HEK293 (cell line): ENCODE data around the gene CSF3R.

Experiments used
- HOXC10 ChIP-seq: sonication (generic); formaldehyde crosslinking; IDR thresholded peaks from 2 replicates; pipeline ENCODE4 v1.8.1; 2023; ENCODE audit warnings: mild to moderate bottlenecking, missing genetic modification reagents
- REST ChIP-seq: fragments of 450-650 bp; formaldehyde crosslinking; IDR thresholded peaks from 2 replicates; pipeline ENCODE4 v1.5.1; 2016; ENCODE audit warnings: missing biosample characterization, missing genetic modification characterization
- ZNF202 ChIP-seq: fragments of 450-650 bp; formaldehyde crosslinking; IDR thresholded peaks from 2 replicates; pipeline ENCODE4 v1.5.1; 2016; ENCODE audit warnings: missing biosample characterization, missing genetic modification characterization, borderline replicate concordance
- ZNF292 ChIP-seq: fragments of 450-650 bp; formaldehyde crosslinking; IDR thresholded peaks from 2 replicates; pipeline ENCODE4 v1.5.1; 2016; ENCODE audit warnings: low read depth, missing biosample characterization, missing genetic modification characterization, borderline replicate concordance
- ZNF391 ChIP-seq: fragments of 450-650 bp; formaldehyde crosslinking; IDR thresholded peaks from 2 replicates; pipeline ENCODE4 v1.5.1; 2016; ENCODE audit warnings: low read depth, missing biosample characterization, missing genetic modification characterization, borderline replicate concordance
- ZNF555 ChIP-seq: fragments of 450-650 bp; formaldehyde crosslinking; conservative IDR thresholded peaks from 2 replicates; pipeline ENCODE4 v1.5.1; 2017; ENCODE audit warnings: missing biosample characterization, mild to moderate bottlenecking, missing genetic modification characterization, inconsistent platforms
- ZNF664 ChIP-seq: fragments of 450-650 bp; formaldehyde crosslinking; IDR thresholded peaks from 2 replicates; pipeline ENCODE4 v1.5.1; 2016; ENCODE audit warnings: missing biosample characterization, missing genetic modification characterization
- ZNF707 ChIP-seq: fragments of 450-650 bp; formaldehyde crosslinking; IDR thresholded peaks from 2 replicates; pipeline ENCODE4 v1.5.1; 2016; ENCODE audit warnings: missing biosample characterization, missing genetic modification characterization
- ZNF776 ChIP-seq: fragments of 450-650 bp; formaldehyde crosslinking; IDR thresholded peaks from 2 replicates; pipeline ENCODE4 v1.5.0; 2017; ENCODE audit warnings: missing biosample characterization, missing genetic modification characterization, borderline replicate concordance
- ZNF791 ChIP-seq: fragments of 450-650 bp; formaldehyde crosslinking; IDR thresholded peaks from 2 replicates; pipeline ENCODE4 v1.5.1; 2016; ENCODE audit warnings: missing biosample characterization, missing genetic modification characterization
- ZXDB ChIP-seq: fragments of 450-650 bp; formaldehyde crosslinking; IDR thresholded peaks from 2 replicates; pipeline ENCODE4 v1.5.1; 2016; ENCODE audit warnings: missing biosample characterization, missing genetic modification characterization
- TF ChIP-seq, protein P1 (sequence below): fragments of 450-650 bp; formaldehyde crosslinking; IDR thresholded peaks from 2 replicates; pipeline ENCODE4 v1.5.1; 2016; ENCODE audit warnings: missing biosample characterization, missing genetic modification characterization
- TF ChIP-seq, protein P2 (sequence below): fragments of 450-650 bp; formaldehyde crosslinking; IDR thresholded peaks from 2 replicates; pipeline ENCODE4 v1.5.1; 2016; ENCODE audit warnings: missing biosample characterization, missing genetic modification characterization

GRCh38 chr1:36456391-36456928 lies 26.3 kb downstream of the CSF3R start:
- TF ChIP-seq, protein P1, sequence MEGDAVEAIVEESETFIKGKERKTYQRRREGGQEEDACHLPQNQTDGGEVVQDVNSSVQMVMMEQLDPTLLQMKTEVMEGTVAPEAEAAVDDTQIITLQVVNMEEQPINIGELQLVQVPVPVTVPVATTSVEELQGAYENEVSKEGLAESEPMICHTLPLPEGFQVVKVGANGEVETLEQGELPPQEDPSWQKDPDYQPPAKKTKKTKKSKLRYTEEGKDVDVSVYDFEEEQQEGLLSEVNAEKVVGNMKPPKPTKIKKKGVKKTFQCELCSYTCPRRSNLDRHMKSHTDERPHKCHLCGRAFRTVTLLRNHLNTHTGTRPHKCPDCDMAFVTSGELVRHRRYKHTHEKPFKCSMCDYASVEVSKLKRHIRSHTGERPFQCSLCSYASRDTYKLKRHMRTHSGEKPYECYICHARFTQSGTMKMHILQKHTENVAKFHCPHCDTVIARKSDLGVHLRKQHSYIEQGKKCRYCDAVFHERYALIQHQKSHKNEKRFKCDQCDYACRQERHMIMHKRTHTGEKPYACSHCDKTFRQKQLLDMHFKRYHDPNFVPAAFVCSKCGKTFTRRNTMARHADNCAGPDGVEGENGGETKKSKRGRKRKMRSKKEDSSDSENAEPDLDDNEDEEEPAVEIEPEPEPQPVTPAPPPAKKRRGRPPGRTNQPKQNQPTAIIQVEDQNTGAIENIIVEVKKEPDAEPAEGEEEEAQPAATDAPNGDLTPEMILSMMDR: no peak
- no peak for TF ChIP-seq REST (tag by site-specific recombination)
- TF ChIP-seq ZXDB (tag by site-specific recombination): no peak
- no peak for TF ChIP-seq ZNF776 (tag by site-specific recombination)
- no peak for TF ChIP-seq ZNF791 (tag by site-specific recombination)
- TF ChIP-seq ZNF707: no peak
- TF ChIP-seq ZNF555 (tag by site-specific recombination): no peak
- no peak for TF ChIP-seq HOXC10 (CRISPR knock-in tag)
- TF ChIP-seq ZNF391 (tag by site-specific recombination): no peak
- TF ChIP-seq ZNF202 (tag by site-specific recombination): no peak
- TF ChIP-seq, protein P2, sequence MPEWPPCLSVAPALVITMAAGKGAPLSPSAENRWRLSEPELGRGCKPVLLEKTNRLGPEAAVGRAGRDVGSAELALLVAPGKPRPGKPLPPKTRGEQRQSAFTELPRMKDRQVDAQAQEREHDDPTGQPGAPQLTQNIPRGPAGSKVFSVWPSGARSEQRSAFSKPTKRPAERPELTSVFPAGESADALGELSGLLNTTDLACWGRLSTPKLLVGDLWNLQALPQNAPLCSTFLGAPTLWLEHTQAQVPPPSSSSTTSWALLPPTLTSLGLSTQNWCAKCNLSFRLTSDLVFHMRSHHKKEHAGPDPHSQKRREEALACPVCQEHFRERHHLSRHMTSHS (tag by site-specific recombination): no peak
- TF ChIP-seq ZNF664: no peak
- no peak for TF ChIP-seq ZNF292 (tag by site-specific recombination)
